ENCODE results near the gene TPM1.

TPM1 gene

DNA sequence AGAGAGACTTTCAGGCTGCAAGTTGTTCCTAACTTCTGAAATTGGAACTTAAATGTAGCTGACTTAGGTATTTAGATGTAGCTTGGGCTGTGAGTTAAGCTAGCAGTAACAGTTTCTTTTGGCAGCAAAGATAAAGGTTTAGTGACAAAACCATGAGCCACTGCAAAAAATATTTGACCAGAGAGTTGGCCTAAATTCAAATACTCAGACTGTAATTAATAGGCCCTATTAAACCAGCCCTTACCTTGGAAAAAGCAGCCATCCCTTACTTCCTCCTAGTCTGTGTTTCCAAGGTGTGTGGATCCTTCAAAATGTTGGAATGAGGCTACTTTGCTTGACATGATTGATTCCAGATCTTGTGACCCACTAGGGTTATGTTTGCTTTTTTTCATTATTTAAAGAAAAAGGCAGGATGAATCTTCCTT is 8.2 kb downstream of the TPM1 start:
- H3K9ac ChIP-seq: no peak overlapping the region
- TF ChIP-seq, protein P1, sequence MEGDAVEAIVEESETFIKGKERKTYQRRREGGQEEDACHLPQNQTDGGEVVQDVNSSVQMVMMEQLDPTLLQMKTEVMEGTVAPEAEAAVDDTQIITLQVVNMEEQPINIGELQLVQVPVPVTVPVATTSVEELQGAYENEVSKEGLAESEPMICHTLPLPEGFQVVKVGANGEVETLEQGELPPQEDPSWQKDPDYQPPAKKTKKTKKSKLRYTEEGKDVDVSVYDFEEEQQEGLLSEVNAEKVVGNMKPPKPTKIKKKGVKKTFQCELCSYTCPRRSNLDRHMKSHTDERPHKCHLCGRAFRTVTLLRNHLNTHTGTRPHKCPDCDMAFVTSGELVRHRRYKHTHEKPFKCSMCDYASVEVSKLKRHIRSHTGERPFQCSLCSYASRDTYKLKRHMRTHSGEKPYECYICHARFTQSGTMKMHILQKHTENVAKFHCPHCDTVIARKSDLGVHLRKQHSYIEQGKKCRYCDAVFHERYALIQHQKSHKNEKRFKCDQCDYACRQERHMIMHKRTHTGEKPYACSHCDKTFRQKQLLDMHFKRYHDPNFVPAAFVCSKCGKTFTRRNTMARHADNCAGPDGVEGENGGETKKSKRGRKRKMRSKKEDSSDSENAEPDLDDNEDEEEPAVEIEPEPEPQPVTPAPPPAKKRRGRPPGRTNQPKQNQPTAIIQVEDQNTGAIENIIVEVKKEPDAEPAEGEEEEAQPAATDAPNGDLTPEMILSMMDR (IDR thresholded peaks at IDR 0.05): no peak
- no peaks in the 10 kb centered on the region for H3K79me2 ChIP-seq
- H2AFZ ChIP-seq: no peak overlapping the region
- H3K27me3 ChIP-seq (ENCODE audit: control insufficient read depth, insufficient read depth, low read length): no peaks in the 10 kb centered on the region
- no peaks in the 10 kb centered on the region for H3K36me3 ChIP-seq (ENCODE audit: control insufficient read depth, insufficient read depth, low read length)
- H3K4me1 ChIP-seq: peaks cover 4% of the 10 kb centered on the region
- H3K4me2 ChIP-seq (ENCODE audit: low read length): no peak overlapping the region
- H3K9me3 ChIP-seq (ENCODE audit: control insufficient read depth, low read length): no peaks in the 10 kb centered on the region
- no peak overlapping the region for H3K4me3 ChIP-seq (ENCODE audit: low read depth, low read length)
- peak overlapping the region; percentile 15 for H3K27ac ChIP-seq

DNA sequence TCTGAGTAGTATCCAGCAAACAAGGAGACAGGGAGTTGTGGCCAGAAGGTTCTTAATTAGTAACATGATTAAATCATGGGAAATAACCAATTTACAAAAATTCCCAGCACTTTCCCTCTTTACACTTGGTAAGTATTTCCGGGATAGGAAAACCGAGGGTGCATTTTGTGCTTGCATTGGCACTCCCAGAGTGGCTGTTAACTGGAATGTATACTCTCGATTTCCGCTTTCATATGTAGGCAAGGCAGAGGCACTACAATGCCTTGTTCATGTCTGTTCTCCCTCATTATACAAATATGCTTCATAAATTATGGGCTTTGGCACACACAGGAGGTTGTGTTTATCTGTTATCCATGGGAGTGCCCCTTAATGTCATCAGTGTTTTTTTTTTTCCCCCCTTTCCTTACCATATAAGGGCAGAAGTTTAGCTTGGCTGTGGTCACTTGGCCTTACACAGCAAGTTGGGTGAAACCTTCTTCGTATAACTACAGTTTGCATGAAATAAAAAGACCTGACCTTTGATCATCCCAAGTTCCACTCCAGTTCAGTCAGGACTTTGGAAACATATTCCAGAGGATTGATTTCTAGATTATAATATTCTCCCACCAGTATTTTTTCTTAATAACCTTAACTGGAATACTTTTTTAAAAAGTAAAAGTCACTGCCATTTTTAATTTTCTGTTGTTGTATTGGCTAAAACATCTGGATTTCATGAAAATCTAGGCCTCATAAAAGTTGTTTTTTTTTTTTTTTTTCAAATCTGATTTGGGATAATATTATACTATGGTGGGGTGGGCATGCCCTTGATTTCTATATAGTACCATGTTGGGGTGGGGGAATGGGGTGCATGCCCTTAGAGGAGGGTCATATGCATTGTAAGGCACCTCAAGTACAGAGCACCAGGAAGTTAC is 8.9 kb downstream of the TPM1 start:
- Histone ChIP-seq H2AFZ (no peak overlapping the region), H3K27me3 (ENCODE audit: control insufficient read depth, insufficient read depth, low read length) (no peaks in the 10 kb centered on the region), H3K27ac (no peak overlapping the region), H3K4me1 (peaks cover 4% of the 10 kb centered on the region), H3K9ac (no peak overlapping the region), H3K36me3 (ENCODE audit: control insufficient read depth, insufficient read depth, low read length) (no peaks in the 10 kb centered on the region), H3K4me3 (ENCODE audit: low read depth, low read length) (no peak overlapping the region), H3K4me2 (ENCODE audit: low read length) (no peak overlapping the region), H3K9me3 (ENCODE audit: control insufficient read depth, low read length) (no peaks in the 10 kb centered on the region), H3K79me2 (no peaks in the 10 kb centered on the region)
- TF ChIP-seq, protein P1 (IDR thresholded peaks at IDR 0.05): no peak

DNA sequence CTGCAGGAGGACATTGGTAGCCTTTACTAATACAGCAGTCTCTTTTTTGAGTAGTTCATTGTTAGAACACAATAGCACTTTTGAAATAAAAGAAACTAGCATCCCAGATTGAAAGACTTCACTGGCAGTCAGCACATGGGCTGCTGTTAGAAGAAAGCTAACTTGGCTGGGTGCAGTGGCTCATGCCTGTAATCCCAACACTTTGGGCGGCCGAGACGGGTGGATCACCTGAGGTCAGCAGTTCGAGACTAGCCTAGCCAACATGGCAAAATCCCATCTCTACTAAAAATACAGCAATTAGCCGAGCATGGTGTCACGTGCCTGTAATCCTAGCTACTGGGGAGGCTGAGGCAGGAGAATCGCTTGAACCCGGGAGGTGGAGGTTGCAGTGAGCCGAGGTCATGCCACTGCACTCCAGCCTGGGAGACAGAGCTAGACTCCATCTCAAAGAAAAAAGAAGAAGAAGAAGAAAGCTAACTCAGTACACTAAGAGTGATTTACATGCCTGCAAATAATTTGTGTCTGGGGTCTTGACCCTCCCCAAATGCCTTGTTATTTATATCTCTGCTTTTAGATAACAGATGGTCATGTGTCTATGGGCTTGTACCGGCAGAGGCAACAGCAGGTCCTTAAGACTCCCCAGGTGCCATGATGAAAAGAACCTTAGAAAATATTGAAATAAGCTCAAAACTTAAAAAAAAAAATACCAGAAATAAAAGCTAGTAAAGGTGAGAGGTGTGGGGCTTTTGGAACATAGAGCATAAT is 9.7 kb downstream of the TPM1 start:
- Histone ChIP-seq H3K27me3 (ENCODE audit: control insufficient read depth, insufficient read depth, low read length) (no peaks in the 10 kb centered on the region), H3K4me2 (ENCODE audit: low read length) (no peak overlapping the region), H3K4me3 (ENCODE audit: low read depth, low read length) (no peak overlapping the region), H3K9ac (no peak overlapping the region), H3K9me3 (ENCODE audit: control insufficient read depth, low read length) (no peaks in the 10 kb centered on the region), H3K27ac (peak overlapping the region; percentile 47), H3K4me1 (peaks cover 4% of the 10 kb centered on the region), H2AFZ (no peak overlapping the region), H3K79me2 (no peaks in the 10 kb centered on the region), H3K36me3 (ENCODE audit: control insufficient read depth, insufficient read depth, low read length) (no peaks in the 10 kb centered on the region)
- TF ChIP-seq, protein P1 (IDR thresholded peaks at IDR 0.05): no peak

DNA sequence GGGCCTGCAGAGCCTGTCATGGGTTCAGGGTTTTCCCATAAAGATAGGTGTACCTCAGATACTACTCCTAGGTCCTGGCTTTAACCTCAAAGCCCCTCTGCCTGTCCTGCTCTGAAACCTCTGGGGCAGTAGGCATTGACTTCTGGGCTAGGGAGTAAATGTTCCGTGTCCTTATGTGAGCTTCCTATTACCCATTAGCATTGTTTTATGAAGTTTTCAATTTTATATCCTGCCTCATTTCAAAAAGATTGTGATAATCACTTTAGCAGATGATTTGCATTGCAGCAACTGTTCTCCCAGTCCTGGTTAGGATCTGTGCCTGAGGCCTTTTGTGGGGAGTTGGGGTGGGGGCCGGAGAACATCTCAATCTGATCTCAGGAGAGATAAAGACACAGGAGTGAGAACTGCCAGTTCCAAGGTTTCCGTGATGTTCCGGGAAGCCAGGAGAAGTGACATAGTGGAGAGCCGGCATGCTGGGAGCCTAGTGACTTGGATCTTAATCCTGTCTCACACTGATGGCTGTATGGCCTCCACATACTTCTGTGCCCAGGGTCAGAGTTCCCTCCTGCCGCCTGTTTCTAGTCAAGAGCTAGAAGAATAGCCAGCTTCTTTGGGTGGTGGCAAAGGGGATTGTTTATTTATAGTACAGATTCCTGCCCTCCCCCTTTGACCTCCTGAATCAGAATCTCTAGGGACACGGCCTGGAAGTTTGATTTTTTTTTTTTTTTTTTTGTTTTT is 10.6 kb downstream of the TPM1 start:
- TF ChIP-seq, protein P1 (IDR thresholded peaks at IDR 0.05): no peak
- Histone ChIP-seq H3K4me2 (ENCODE audit: low read length) (no peak overlapping the region), H3K4me3 (ENCODE audit: low read depth, low read length) (no peak overlapping the region), H3K27me3 (ENCODE audit: control insufficient read depth, insufficient read depth, low read length) (no peaks in the 10 kb centered on the region), H2AFZ (no peak overlapping the region), H3K9me3 (ENCODE audit: control insufficient read depth, low read length) (no peaks in the 10 kb centered on the region), H3K27ac (peak overlapping the region; percentile 47), H3K9ac (no peak overlapping the region), H3K36me3 (ENCODE audit: control insufficient read depth, insufficient read depth, low read length) (no peaks in the 10 kb centered on the region), H3K4me1 (peaks cover 4% of the 10 kb centered on the region), H3K79me2 (no peaks in the 10 kb centered on the region)
